ENCODE results near the gene PABPN1.

DNA sequence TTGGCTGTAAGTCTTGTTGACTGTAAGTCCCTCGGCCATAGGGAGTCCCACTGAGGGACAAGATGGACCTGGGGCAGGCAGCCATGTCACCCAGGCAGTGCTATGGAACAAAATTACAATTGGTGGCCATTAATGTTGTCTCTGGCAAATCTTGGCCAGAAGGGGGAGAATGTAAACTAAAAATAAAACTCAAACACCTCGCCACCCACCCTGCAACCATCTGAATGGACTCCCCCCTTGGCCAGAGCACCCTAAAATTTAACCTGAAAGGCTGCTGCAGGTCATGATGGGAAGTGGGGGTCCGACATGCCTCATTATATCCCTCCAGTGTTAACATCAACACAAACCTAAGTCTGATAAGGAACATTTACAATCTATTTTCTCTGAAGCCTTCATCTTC is 23.2 kb downstream of the PABPN1 start:
- TF ChIP-seq, protein P1, sequence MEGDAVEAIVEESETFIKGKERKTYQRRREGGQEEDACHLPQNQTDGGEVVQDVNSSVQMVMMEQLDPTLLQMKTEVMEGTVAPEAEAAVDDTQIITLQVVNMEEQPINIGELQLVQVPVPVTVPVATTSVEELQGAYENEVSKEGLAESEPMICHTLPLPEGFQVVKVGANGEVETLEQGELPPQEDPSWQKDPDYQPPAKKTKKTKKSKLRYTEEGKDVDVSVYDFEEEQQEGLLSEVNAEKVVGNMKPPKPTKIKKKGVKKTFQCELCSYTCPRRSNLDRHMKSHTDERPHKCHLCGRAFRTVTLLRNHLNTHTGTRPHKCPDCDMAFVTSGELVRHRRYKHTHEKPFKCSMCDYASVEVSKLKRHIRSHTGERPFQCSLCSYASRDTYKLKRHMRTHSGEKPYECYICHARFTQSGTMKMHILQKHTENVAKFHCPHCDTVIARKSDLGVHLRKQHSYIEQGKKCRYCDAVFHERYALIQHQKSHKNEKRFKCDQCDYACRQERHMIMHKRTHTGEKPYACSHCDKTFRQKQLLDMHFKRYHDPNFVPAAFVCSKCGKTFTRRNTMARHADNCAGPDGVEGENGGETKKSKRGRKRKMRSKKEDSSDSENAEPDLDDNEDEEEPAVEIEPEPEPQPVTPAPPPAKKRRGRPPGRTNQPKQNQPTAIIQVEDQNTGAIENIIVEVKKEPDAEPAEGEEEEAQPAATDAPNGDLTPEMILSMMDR (IDR thresholded peaks at IDR 0.05 in 2 of 3, conservative IDR thresholded peaks at IDR 0.05 in 1 of 3; ENCODE audit: borderline replicate concordance in 1 of 3, insufficient read depth in 1 of 3, low read depth in 2 of 3, low read length in 2 of 3), result 0 out of 6 replicates have a peak, but pooled peaks of 1 of the 3 experiments have one; percentile 12
- TF ChIP-seq ZBTB33 (IDR thresholded peaks at IDR 0.05; ENCODE audit: extremely low read depth, insufficient replicate concordance, low read length) (no peak), CEBPB (IDR thresholded peaks at IDR 0.05; ENCODE audit: low read depth) (no peak), CBX3 (IDR thresholded peaks at IDR 0.05; ENCODE audit: low read depth) (no peak), SP1 (IDR thresholded peaks at IDR 0.05; ENCODE audit: low read depth) (no peak), TCF7L2 (IDR thresholded peaks at IDR 0.05; ENCODE audit: borderline replicate concordance, extremely low read depth, insufficient read depth, insufficient read length) (no peak), SRF (IDR thresholded peaks at IDR 0.05; ENCODE audit: low read depth) (no peak)
- TF ChIP-seq, protein P2, sequence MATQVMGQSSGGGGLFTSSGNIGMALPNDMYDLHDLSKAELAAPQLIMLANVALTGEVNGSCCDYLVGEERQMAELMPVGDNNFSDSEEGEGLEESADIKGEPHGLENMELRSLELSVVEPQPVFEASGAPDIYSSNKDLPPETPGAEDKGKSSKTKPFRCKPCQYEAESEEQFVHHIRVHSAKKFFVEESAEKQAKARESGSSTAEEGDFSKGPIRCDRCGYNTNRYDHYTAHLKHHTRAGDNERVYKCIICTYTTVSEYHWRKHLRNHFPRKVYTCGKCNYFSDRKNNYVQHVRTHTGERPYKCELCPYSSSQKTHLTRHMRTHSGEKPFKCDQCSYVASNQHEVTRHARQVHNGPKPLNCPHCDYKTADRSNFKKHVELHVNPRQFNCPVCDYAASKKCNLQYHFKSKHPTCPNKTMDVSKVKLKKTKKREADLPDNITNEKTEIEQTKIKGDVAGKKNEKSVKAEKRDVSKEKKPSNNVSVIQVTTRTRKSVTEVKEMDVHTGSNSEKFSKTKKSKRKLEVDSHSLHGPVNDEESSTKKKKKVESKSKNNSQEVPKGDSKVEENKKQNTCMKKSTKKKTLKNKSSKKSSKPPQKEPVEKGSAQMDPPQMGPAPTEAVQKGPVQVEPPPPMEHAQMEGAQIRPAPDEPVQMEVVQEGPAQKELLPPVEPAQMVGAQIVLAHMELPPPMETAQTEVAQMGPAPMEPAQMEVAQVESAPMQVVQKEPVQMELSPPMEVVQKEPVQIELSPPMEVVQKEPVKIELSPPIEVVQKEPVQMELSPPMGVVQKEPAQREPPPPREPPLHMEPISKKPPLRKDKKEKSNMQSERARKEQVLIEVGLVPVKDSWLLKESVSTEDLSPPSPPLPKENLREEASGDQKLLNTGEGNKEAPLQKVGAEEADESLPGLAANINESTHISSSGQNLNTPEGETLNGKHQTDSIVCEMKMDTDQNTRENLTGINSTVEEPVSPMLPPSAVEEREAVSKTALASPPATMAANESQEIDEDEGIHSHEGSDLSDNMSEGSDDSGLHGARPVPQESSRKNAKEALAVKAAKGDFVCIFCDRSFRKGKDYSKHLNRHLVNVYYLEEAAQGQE (IDR thresholded peaks at IDR 0.05; ENCODE audit: low read depth), result no peak
